Erythroblast (primary cell): ENCODE data around the gene XPO5.
"Not testable (repeated sequence)": the region's sequence is repeated elsewhere in the genome, so short reads cannot be mapped to it uniquely, and the experiment has no call there.

Experiments
- DNase-seq, 2 experiments: peaks; one replicate each; lab custom pipeline; 2025; lab: John Stamatoyannopoulos, UW
- GATA1 ChIP-seq: IDR thresholded peaks from 2 replicates; pipeline ENCODE4 v1.6.1; 2011; ENCODE audit warnings: low read depth, mild to moderate bottlenecking, control low read depth, low read length, moderate library complexity
- POLR2A ChIP-seq: IDR thresholded peaks from 2 replicates; pipeline ENCODE4 v1.6.1; 2011; ENCODE audit warnings: mild to moderate bottlenecking, low read length

The XPO5 gene

DNA sequence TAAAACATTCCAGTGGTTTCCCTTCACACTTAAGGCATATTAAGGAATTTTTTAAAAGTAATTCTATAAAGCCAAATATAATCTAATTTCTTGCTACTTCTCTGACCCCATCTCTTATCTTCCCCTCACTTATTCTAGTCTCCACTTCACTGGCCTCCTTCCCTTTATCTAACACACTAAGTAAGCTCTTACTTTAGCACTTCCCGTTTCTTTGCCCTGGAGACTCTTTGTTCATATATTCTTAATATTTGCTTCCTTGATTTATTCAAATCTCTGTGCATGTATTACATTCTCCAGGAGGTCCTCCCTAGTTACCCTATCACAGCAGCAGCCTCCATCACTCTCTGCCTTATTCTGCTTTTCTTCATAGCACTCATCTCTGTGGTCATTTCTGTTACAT is 33.0 kb upstream of the XPO5 start:
- TF ChIP-seq GATA1 (no peak), POLR2A (peak; percentile 6)
- no peak for DNase-seq

DNA sequence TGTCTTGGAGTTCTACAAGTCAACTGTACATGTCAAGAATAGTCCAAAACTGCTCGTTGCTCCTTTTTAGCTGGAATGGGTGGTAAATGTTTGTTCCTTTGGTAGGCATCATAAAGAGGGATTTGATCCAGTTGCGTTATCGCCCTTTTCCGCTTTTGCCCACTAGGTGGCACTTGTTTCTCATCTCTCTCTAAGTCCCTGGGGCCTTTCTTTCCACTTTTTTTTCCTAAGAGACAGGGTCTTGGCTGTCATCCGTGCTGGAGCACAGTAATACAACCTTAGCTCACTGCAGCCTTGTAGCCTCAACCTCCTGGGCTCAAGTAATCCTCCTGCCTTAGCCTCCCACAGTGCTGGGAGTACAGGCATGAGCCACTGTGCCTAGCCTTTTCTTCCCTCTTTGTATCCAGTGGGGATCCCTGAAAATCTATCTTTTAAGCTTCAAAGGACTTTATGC is 32.5 kb upstream of the XPO5 start:
- TF ChIP-seq GATA1 (no peak), POLR2A (peak; percentile 26)
- DNase-seq: peak; percentile 76 to 89

DNA sequence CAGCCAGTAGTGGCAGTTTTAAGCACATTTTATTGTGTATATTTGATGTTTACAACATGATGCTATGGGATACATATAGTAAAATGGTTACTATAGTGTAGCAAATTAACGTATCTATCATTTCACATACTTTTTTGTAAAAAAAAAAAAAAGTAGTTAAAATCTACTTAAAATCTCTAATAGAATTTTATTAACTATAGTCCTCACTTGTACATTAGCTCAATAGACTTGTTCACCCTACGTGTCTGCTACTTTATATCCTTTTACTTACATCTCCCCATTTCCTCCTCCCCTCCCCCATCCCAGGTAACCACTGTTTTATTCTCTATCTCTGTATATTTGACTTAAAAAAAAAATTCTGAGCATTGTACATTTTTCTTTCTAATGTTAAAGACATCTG is 30.2 kb upstream of the XPO5 start:
- TF ChIP-seq GATA1: no peak
- TF ChIP-seq POLR2A: no peak
- DNase-seq: no peak

DNA sequence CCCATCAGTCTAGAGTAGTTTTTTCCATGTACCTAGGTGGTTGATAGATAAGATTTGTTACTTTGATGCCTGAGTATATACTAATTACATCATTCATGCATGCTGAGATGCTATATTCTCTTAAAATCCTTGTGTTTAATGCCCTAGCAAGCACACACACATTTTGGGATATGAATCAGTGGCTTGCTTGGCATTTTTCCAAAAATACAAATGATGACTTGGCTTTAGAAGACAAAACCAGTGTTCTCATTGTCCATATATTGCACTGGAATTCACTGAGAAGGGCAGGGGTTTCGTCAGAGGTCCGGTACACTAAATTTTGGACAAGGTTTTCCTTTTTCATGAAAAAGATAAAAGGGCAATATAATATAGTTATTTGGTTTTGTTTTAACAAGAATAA is 28.3 kb upstream of the XPO5 start:
- no peak for TF ChIP-seq POLR2A
- no peak for TF ChIP-seq GATA1
- DNase-seq: no peak

DNA sequence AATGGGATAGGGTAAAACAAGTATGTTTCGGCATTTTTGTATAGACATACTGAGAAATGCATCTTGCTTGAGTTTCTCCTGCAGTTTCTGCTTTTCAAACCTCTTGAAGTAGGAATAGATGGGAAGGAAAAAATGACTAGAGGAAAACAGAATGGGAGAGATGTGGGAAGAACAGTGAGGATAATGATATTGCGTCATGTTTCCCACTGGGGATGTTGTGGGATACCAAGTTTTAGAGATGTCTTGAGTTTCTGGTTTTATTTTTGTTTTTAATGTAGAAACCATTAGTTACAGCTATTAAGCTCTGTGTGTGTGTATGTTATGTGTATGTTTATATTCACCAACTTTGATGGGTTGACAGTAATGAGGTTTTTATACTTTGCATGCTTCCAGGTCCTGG is 24.8 kb upstream of the XPO5 start:
- TF ChIP-seq GATA1: no peak
- TF ChIP-seq POLR2A: no peak
- no peak for DNase-seq

DNA sequence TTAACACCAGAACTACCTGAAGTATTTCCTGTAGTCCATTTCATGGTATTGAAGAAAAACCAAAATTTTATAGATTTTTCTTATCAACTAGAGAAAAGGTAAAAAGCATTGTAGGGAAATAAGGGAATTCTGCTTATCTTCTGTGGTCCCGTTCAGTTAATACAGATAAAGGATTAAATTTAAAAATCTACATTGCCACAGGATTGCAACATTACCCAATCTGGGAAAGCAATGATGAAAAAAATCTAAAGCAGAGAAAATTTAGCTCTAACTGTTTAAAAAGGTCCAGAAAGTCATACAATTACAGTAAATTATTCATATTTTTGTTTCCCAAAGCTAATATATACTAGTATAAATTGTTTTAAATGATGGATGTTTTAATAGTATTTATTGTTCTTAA is 18.1 kb upstream of the XPO5 start:
- DNase-seq: no peak
- no peak for TF ChIP-seq POLR2A
- no peak for TF ChIP-seq GATA1

DNA sequence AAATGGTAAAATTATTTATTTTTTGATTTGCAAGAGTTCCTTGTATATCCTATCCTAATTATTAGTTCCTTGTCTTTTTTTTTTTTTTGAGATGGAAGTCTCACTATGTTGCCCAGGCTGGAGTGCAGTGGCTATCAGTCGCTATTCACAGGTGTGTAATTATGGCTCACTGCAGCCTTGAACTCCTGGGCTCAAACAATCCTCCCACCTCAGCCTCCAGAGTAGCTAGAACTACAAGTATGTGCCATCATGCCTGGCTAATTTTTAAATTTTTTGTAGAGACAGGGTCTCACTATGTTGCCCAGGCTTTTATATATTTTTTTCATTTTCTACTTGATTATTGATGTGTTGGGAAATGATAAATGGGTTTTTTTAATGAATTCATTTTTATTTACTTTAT is 13.7 kb upstream of the XPO5 start:
- DNase-seq: not testable (repeated sequence)

DNA sequence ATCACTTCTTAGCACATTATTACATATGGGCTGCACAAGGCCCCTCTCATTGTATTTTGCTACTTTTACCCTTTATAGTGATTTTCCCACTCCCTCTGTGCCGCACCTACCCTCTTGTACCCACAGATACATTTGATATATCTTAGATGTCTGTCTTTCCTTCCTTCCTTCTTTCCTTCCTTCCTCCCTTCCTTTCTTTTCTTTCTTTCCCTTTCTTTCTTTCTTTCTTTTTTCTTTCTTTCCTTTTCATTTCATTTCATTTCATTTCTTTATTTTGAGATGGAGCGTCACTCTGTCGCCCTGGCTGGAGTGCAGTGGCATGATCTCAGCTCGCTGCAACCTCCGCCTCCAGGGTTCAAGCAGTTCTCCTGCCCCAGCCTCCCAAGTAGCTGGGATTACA is 12.4 kb upstream of the XPO5 start:
- TF ChIP-seq GATA1: no peak
- no peak for TF ChIP-seq POLR2A
- DNase-seq: no peak

DNA sequence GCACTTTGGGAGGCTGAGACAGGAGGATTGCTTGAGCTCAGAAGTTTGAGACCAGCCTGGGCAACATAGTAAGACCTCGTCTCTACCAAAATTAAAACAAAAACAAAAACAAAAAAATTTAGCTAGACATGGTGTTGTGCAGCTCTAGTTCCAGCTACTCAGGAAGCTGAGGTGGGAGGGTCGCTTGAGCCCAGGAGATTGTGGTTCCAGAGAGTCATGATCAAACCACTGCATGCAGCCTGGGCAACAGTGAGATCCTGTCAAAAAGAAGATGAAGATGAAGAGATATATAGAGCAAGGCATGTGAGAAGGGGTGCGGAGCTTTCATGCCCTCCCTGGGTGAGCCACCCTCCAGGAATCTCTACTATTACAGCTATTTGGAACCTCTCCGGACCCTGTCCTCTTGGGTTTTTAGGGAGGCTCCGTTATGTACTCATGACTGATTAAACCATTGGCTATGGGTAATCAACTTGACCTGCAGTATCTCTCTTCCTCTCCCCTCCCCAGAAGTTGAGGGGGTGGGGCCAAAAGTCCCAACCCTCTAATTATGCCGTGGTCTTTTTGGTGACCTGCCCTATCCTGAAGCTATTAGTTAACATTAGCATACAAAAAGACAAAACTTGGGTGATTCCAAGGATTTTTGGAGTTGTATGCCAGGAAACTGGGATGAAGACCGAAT is 9.2 kb upstream of the XPO5 start:
- TF ChIP-seq POLR2A (no peak), GATA1 (no peak)
- no peak for DNase-seq

DNA sequence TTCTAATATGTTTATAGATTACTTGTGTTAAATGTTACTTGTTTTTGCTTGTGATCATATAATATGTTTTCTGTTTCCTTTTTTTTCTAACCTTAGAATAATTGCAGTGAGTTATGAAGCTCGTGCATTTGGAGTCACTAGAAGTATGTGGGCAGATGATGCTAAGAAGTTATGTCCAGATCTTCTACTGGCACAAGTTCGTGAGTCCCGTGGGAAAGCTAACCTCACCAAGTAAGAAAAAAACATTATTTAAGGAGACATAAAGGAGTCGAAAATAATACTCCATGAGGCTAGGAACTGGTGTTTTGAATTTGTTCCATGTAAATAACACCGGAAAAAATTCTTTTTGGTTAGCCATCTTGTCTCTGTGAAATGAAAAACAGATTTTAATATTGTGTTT is 7.1 kb upstream of the XPO5 start:
- no peak for DNase-seq
- TF ChIP-seq POLR2A (no peak), GATA1 (no peak)

DNA sequence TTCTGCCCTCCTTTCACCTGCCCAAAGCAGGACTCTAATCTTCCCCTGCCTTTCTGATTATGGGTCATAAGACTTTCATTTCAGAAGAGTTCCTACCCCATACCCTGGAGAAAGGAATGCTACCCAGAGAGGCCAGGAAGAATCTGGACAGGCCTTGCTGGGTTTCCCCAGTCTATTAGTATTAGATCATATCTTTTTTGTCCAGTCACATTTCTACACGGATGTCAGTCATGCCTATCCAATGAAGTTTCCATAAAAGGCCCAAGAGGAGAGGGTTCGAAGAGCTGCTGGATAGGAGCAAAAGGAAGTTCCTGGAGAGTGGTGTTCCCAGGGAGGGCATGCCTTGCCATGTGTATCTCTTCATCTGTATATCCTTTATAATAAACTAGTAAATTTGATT is 3.3 kb upstream of the XPO5 start:
- no peak for DNase-seq
- TF ChIP-seq POLR2A: no peak
- TF ChIP-seq GATA1: no peak

DNA sequence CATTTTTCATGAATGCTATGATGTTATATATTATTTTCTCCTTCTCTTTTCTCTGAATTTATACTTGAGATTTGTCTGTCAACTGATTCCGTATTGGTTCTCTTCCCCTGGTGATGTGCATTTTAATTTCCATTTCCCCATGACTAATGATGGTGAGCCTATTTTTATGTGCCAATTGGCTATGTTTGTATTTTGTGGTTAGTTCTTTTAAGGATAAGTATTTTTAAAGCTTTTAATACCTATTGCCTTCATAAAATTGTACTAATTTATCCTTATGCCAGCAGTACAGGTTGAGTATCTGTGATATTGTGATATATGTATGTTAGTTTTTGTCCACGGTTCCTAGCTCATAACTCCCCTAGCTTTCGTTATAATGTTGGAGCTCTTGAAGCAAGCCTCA is 2.9 kb upstream of the XPO5 start:
- no peak for TF ChIP-seq POLR2A
- DNase-seq: no peak

DNA sequence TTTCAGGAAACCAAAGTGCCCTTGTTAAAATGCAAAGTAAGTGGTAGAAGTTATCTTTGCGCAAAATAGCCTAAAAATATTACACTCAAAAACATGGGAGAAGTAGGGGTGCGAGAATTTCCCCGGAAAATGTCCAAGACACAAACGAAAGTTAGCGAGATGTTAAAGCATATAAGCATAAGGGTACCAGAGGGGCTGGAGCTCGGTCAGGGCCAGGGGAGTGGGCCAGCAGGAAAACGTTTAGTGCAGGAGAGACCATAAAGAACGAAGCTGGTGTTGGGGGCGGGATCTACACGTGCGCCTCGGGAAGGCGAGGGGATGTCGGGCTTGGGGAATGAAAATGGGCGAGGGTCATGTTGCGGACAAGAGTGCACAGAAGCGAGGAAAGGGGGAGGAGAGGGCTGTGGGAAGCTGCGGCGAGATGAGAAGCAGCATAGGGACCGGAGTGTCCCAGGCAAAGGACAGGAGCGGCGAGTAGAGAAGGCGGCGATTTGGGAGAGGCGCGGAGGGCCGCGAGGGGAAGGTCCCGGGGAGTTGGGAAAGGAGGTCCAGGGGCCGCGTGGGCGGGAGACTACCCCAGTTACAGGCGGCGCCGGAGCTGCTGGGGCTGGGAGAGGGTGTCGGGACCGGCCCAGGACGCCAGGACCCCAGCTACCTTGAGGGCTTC is 600 bp downstream of the XPO5 start:
- no peak for DNase-seq
- TF ChIP-seq GATA1: no peak
- no peak for TF ChIP-seq POLR2A

DNA sequence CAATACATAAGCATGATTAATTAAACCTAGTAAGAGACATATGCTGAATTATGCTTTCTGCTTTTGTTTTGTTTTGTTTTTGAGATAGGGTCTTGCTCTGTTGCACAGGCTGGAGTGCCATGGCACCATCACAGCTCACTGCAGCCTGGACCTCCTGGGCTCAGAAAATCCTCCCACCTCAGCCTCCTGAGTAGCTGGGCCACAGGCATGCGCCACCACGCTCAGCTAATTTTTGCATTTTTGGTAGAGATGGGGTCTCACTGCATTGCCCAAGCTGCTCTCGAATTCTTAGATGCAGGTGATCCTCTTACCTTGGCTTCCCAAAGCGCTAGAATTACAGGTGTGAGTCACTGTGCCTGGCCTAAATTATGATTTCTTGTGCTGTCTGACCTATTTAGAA is 3.8 kb downstream of the XPO5 start:
- no peak for TF ChIP-seq GATA1
- no peak for TF ChIP-seq POLR2A
- DNase-seq: no peak

DNA sequence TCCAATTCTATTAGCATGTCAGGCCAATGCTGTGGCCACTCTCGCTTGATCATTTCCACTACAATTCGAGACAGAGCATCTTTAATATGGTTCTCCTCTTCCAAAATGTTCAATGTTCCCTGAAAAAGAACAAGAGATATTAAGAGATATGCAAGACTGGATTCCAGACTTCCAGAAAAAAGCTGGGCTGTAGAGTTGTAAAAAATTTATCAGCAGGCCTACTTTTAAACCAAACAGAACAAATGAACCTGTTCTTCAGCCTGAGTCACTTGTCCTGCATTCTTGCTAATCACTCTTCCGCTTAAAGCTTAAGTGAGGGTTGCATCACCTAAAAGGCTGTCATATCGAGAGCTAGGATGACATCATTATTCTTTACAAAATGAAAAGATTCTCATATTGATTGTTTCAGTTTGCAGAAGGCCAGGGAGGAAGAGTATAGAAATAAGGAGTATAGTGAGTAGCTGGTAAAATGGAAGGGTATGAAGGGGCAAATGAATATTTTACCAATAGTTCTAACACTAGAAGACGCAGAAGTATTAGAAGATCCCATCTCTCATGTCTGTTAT is 4.9 kb downstream of the XPO5 start:
- DNase-seq: peak; percentile 24 to 73
- no peak for TF ChIP-seq GATA1
